ENCODE data around the gene CDK3.
"Not testable (repeated sequence)": the region's sequence is repeated elsewhere in the genome, so short reads cannot be mapped to it uniquely, and the experiment has no call there.

CDK3 gene

GRCh38 chr17:76044475-76045007 lies 43.9 kb downstream of the CDK3 start:
- not testable (repeated sequence) for DNase-seq

DNA sequence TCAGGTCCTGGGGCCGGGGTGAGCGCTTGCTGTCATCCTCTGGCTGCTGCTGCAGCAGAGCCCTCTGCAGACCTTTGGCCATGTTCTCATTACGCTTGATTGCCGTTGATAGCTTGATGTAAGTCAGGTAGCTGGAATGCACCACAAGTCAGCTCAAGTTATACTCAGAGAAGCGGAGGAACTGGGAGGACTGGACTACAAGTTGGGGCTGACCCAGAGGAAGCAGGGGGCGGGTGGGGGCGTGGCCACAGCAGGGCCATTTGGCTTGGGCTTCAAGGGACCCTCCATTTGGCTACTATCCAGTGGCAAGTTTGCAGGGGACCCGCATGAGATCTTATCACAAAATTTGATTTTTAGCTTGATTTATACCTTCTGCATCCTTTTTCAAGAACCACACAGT lies 45.4 kb downstream of the CDK3 start:
- no peak for DNase-seq

- DNase-seq, result no peak
These were observed 47.5 kb downstream of the CDK3 start for GRCh38 chr17:76048025-76048605.

- DNase-seq, result no peak
These were observed 48.1 kb downstream of the CDK3 start for GRCh38 chr17:76048711-76049110.

DNA sequence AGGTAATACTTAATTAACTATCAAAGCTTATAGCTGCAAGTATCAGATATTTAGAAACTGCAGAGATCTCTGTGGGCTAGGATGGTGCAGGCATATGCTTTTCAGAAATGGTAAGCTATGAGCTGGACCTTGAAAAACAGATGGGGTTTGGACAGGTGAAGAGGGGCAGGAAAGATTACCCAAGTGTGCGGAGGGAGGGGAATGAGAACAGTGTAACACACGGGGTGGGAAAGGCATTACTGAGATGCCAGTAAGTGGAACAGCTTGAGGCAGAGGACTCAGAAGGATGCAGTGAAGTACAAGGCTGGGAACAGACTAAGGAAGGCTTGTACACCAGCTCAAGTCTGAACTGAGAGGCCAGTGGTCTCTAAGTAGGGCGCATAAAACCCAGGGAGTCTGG lies 48.6 kb downstream of the CDK3 start:
- DNase-seq, result no peak

GRCh38 chr17:76049836-76050537 lies 49.3 kb downstream of the CDK3 start:
- DNase-seq, result no peak

DNA sequence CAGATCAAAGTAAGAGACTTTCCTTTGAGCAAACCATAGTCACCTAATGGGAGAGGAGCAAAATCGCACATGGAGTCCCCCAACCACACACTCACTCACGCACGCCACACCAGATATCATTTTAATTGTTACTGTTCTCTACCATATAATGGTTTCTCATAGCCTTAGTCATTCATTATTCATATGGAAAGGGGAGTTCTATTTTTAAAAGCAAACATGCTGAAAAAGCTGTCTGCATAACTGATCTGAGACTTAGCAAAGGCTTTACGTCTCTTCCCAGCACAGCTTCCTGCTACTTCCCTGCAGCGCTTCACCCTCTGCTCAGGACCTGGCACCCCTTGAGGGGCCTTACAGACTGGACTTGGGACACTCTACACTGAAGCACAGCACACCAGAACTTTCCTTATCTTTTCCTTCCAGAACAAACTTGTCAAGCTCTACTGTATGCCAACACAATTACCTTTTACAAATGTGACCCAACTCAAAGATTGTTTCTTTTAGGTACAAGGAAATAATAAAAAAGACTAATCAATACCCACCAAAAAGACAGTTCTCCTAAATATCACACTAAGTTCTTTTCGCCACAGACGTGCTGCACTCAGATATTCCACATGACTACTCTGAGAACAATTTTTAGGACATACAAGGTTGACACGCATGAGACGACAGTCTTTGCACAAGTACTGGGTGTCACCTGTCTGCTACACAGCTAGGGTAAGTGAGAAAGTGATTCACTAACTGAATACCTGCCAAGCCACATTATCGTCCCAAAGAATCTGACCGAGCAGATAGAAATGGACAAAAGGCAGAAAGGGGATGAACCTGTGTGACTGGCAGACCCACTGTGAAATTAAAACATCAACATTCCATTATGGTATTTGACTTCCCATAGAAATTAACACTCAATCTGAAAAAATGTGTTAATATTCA lies 50.1 kb downstream of the CDK3 start:
- no peak for DNase-seq

- DNase-seq, result no peak
These were observed 50.9 kb downstream of the CDK3 start for GRCh38 chr17:76051561-76051960.

GRCh38 chr17:76053246-76054111 lies 52.8 kb downstream of the CDK3 start:
- DNase-seq, result no peak

DNA sequence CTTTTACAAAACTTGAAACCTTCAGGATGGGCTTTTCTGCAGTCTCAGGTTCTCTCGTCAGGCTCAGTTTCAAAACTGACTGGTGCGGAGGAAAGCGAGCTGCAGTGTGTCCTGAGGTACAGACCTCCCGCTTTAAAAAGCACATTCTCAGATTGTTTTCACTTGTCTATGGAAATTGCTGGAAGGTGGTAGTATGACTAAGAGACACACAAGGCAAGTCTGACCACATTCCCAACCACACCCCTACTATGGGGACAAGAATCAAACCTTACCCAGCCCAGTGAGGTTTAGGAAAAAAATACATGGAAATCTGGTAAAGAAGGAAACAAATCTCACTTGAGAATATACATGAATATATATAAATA lies 53.4 kb downstream of the CDK3 start:
- no peak for DNase-seq

Measured in bone marrow (tissue), 2 donors.